COLO668 (cell line): ENCODE measurements around the gene HSD17B1.
A peak's percentile ranks its signal among the peaks of the same experiment; 100 is the strongest.
"Not testable (repeated sequence)": the region's sequence is repeated elsewhere in the genome, so short reads cannot be mapped to it uniquely, and the experiment has no call there.

ENCODE experiments used
- DNase-seq: peaks from one replicate; lab custom pipeline; 2025; ENCODE audit not compliant: unreplicated experiment; lab: John Stamatoyannopoulos, UW

Gene HSD17B1

GRCh38 chr17:42545755-42546505 lies 6.8 kb upstream of the HSD17B1 start:
- not testable (repeated sequence) for DNase-seq

- peak; percentile 5 for DNase-seq
Measured at GRCh38 chr17:42547001-42547461, 5.7 kb upstream of the HSD17B1 start.

DNA sequence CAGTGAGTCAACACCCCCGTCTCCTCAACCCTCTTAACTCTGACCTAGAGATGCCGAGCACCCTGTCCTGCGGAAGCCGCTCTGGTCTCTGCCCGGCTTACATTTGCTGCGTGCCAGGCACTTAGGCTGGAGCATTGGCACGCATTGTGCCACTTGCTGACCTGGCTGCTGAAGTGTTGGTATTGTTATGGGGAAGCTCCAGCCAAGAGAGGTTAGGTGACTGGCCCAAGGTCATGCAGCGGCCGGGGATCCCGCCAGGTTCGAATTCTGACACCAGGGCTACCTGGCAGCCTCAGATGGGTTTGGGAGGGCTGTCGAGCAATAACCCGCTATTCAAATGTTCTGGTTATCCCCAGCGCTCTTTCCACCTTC lies 5.0 kb upstream of the HSD17B1 start:
- DNase-seq: no peak

DNA sequence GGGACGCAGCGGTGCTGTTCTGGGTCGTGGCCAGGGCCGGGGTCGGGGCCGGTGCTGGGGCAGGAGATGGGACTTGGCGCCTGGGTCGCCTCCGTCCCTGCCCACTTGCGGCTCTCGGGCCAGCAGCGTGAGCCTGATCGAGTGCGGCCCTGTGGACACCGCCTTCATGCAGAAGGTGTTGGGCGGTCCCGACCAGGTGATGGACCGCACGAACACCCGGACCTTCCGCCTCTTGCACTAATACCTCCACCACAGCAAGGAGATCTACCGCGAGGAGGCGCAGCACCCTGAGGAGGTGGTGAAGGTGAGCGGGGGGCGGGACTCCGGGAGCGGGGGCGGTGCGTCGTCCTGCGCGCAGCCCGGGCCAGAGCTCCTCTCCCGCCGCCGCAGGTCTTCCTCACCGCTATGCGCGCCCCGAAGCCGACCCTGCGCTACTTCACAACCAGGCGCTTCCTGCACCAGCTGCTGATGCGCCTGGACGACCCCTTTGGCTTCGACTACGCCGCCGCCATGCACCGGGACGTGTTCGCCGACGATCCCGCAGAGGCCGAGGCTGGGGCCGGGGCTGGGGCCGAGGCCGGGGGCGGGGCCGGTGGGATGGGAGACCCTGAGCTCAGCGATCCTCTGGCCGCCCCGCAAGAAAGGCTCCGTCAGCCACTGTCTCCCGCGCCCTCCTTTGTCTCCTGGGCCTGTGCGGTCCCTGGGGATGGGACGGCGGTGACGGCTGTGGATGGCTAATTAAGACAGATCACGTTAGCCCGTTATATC lies 4.5 kb upstream of the HSD17B1 start:
- DNase-seq: peak; percentile 75

- DNase-seq: no peak
Measured at GRCh38 chr17:42548993-42549755, 3.5 kb upstream of the HSD17B1 start.

DNA sequence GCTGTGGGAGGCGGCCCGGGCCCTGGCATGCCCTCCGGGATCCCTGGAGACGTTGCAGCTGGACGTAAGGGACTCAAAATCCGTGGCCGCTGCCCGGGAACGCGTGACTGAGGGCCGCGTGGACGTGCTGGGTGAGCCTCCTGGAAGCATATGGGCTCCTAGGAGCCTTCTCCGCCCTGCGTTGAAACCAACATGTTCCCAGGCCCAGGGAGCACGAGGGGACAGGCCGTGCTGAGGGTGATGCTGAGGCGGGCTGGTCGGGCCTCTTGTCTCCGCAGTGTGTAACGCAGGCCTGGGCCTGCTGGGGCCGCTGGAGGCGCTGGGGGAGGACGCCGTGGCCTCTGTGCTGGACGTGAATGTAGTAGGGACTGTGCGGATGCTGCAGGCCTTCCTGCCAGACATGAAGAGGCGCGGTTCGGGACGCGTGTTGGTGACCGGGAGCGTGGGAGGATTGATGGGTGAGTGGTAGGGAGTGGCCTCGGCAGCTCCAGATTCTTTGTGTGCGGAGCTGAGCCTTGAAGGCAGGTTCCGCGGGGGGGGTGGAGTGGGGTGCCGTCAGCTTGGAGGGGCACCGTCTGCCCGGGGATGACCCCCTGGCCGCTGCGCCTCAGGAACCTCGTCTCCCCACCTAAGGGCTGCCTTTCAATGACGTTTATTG lies 567 bp downstream of the HSD17B1 start:
- DNase-seq: no peak

DNA sequence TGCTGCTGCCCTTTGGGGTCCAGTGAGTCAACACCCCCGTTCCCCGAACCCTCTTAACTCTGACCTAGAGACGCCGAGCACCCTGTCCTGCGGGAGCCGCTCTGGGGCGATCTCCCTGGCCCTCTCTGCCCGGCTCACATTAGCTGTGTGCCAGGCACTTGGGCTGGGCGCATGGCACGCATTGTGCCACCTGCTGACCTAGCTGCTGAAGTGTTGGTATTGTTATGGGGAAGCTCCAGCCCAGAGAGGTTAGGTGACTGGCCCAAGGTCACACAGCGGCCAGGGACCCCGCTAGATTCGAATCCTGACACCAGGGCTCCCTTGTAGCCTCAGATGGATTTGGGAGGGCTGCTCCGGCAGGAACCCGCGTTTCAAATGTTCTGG lies 1.1 kb downstream of the HSD17B1 start:
- DNase-seq: peak; percentile 18

- DNase-seq: peak; percentile 83
Measured at GRCh38 chr17:42554250-42555121, 1.8 kb downstream of the HSD17B1 start.

DNA sequence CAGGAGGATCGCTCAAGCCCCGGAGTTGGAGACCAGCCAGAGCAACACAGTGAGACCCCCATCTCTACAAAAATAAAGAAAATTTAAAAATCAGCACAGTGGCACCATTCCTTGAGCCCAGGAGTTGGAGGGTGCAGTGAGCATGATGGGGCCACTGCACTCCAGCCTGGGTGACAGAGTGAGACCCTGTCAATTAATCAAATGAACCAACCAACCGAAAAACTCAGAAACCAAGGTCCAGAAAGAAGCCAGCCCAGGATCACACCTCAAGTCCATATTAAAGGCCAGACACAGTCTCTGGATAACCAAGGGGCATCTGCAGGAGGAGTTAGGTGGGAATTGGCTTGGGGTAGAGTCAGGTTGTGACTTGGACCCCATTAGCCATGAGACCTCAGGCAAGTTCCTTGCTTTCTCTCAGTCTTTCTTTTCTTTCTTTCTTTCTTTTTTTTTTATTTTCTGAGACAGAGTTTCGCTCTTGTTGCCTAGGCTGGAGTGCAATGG lies 2.4 kb downstream of the HSD17B1 start:
- no peak for DNase-seq

DNA sequence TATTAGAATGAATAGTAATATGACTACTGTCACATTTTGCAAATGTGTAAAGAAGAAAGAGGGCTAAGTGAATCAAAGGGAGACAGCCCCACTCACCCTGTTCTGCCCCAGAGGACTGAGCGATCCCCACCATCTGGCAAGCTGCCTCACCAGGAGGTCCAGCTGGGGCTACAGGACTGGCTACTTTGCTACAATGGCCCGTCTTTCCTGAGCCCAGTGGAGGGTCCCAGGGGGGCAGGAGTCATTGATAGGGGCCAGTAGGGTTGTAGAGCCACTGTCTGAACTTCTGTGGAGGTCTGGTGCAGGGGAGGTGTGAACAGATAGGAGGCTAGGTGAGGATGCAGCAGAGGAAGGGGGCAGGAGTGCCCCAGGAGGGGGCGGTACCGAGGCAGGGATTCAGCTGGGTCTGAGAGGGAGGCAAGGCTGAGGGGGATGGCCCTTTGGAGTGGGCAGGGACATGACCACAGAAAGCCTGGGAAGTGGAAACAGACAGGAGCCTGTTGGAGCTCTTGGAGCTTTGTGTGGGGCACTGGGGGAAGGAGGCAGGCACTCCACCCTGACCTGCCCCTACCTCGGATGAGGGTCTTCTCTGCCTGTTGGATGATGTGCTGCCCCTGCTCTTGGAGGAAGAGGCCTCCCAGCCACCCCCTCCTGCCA lies 3.4 kb downstream of the HSD17B1 start:
- not testable (repeated sequence) for DNase-seq

- no peak for DNase-seq
Measured at GRCh38 chr17:42559075-42559474, 6.4 kb downstream of the HSD17B1 start.

- DNase-seq: no peak
Measured at GRCh38 chr17:42560246-42560645, 7.5 kb downstream of the HSD17B1 start.

DNA sequence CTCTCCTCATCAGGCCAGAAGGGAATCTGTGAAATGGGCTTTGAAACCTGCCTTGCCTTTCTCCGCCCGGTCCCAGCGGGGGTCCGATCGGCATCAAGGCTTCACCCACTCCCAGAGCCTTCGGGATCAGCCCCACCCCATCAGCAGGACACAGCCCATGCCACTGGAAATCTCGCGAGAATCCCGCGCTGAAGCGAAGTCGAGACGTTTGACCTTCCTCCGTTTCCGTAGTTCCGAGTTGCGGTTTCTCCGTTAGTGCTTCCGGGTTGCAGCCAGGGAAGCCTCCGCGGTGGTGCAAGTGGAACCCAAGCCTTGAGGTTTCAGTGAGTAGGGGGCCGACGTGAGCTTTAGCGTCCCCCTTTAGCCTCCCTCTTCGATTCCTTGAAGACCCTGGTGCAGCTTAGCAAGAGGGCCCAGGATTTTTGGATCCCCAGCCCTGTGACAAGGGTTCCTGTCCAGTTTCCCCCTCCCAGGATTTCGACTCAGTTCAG lies 9.2 kb downstream of the HSD17B1 start, which contains the start of gene COASY:
TSS of gene COASY (plus strand) at position 252 of the 491 bp plus-strand sequence. CDS start 475 bp downstream, outside the sequence.
- DNase-seq: peak; percentile 92

- peak; percentile 27 for DNase-seq
Measured at GRCh38 chr17:42562388-42563142, 9.8 kb downstream of the HSD17B1 start.

- DNase-seq: peak; percentile 12
Measured at GRCh38 chr17:42563143-42563509, 10.4 kb downstream of the HSD17B1 start.

GRCh38 chr17:42563543-42563942 lies 10.8 kb downstream of the HSD17B1 start:
- peak; percentile 15 for DNase-seq

- no peak for DNase-seq
Measured at GRCh38 chr17:42563950-42564349, 11.2 kb downstream of the HSD17B1 start.

GRCh38 chr17:42564815-42565522 lies 12.2 kb downstream of the HSD17B1 start:
- no peak for DNase-seq
